HepG2 (cell line): ENCODE data around the gene CSNK2A1. TPM values are rescaled to one million over a fixed set of nuclear protein-coding genes. Genes with fewer than 3 reads are reported as not detected.

Source experiments
- CEBPG ChIP-seq: IDR thresholded peaks from 2 replicates; pipeline ENCODE4 v1.6.1; 2016
- CENPT ChIP-seq: sonication (generic); formaldehyde crosslinking; IDR thresholded peaks from 2 replicates; pipeline ENCODE4 v1.8.0; 2022; ENCODE audit warnings: low read depth, mild to moderate bottlenecking, moderate library complexity, missing genetic modification reagents
- FOXJ3 ChIP-seq: sonication (generic); formaldehyde crosslinking; IDR thresholded peaks from 2 replicates; pipeline ENCODE4 v1.4.0; 2020; ENCODE audit warnings: missing genetic modification reagents, mild to moderate bottlenecking, borderline replicate concordance
- HES4 ChIP-seq: sonication (generic); formaldehyde crosslinking; IDR thresholded peaks from 2 replicates; pipeline ENCODE4 v1.9.0; 2021; ENCODE audit warnings: mild to moderate bottlenecking, missing genetic modification reagents, borderline replicate concordance
- HOXD1 ChIP-seq: sonication (generic); formaldehyde crosslinking; IDR thresholded peaks from 2 replicates; pipeline ENCODE4 v1.5.0; 2020; ENCODE audit warnings: missing genetic modification reagents
- MIER3 ChIP-seq: IDR thresholded peaks from 2 replicates; pipeline ENCODE4 v1.6.1; 2016; ENCODE audit warnings: missing compliant biosample characterization, borderline replicate concordance
- MYNN ChIP-seq: sonication (generic); formaldehyde crosslinking; IDR thresholded peaks from 2 replicates; pipeline ENCODE4 v1.4.0; 2020; ENCODE audit warnings: mild to moderate bottlenecking, low read depth, missing genetic modification reagents
- REPIN1 ChIP-seq: sonication (generic); formaldehyde crosslinking; IDR thresholded peaks from 2 replicates; pipeline ENCODE4 v1.8.0; 2022; ENCODE audit warnings: missing genetic modification reagents, low read depth, mild to moderate bottlenecking, borderline replicate concordance
- RFX3 ChIP-seq: IDR thresholded peaks from 2 replicates; pipeline ENCODE4 v1.6.1; 2016; ENCODE audit warnings: missing biosample characterization, missing genetic modification reagents
- SIN3B ChIP-seq: fragments of 150-350 bp; IDR thresholded peaks from 2 replicates; pipeline ENCODE4 v1.6.1; 2014; ENCODE audit warnings: low read length
- SNAPC2 ChIP-seq: sonication (generic); formaldehyde crosslinking; IDR thresholded peaks from 2 replicates; pipeline ENCODE4 v1.8.1; 2022; ENCODE audit warnings: mild to moderate bottlenecking, missing genetic modification reagents
- SOX5 ChIP-seq: IDR thresholded peaks from 2 replicates; pipeline ENCODE4 v1.6.1; 2016; ENCODE audit warnings: borderline replicate concordance
- STAT5B ChIP-seq: sonication (generic); formaldehyde crosslinking; IDR thresholded peaks from 2 replicates; pipeline ENCODE4 v1.4.0; 2020; ENCODE audit warnings: missing genetic modification reagents
- ZFX ChIP-seq: sonication (generic); formaldehyde crosslinking; IDR thresholded peaks from 2 replicates; pipeline ENCODE4 v1.4.0; 2020; ENCODE audit warnings: mild to moderate bottlenecking, low read depth, missing genetic modification reagents, moderate library complexity
- ZNF24 ChIP-seq: fragments of 450-650 bp; IDR thresholded peaks from 2 replicates; pipeline ENCODE4 v1.6.1; 2017; ENCODE audit warnings: antibody characterized with exemption, mild to moderate bottlenecking
- ZNF264 ChIP-seq: sonication (generic); formaldehyde crosslinking; IDR thresholded peaks from 2 replicates; pipeline ENCODE4 v1.4.0; 2020; ENCODE audit warnings: missing genetic modification reagents
- ZNF326 ChIP-seq: sonication (generic); formaldehyde crosslinking; IDR thresholded peaks from 2 replicates; pipeline ENCODE4 v1.4.0; 2020; ENCODE audit warnings: missing genetic modification reagents, borderline replicate concordance
- ZNF331 ChIP-seq: sonication (generic); formaldehyde crosslinking; IDR thresholded peaks from 2 replicates; pipeline ENCODE4 v1.4.0; 2020; ENCODE audit warnings: missing genetic modification reagents
- ZNF737 ChIP-seq: sonication (generic); formaldehyde crosslinking; IDR thresholded peaks from 2 replicates; pipeline ENCODE4 v1.5.0; 2020; ENCODE audit warnings: missing genetic modification reagents, mild to moderate bottlenecking, borderline replicate concordance
- ZSCAN21 ChIP-seq: sonication (generic); formaldehyde crosslinking; IDR thresholded peaks from 2 replicates; pipeline ENCODE4 v1.8.0; 2022; ENCODE audit warnings: mild to moderate bottlenecking, missing genetic modification reagents, moderate library complexity, borderline replicate concordance
- polyA plus RNA-seq, 8 experiments: library from polyadenylated mRNA; depleted of rRNA in 3 of 8; stranded (reverse) in 7 of 8; unstranded in 1 of 8; fragments of >200 nt; fragmentation: Illumina TruSeq in 4 of 8; extraction: Trizol in 4 of 8; gene quantifications; 2 replicates each; pipeline versions ENCODE4 v1.2.1 to v1.2.3, GENCODE V29; 2011 to 2016; ENCODE audit warnings: low read depth in 4 of 8, missing spikeins in 1 of 8, mixed read lengths in 1 of 8; ENCODE audit not compliant: insufficient read depth in 1 of 8
- total RNA-seq, 5 experiments: library from RNA; depleted of rRNA; stranded (reverse); fragments of >200 nt; fragmentation: Illumina TruSeq; extraction: Trizol; gene quantifications; 2 replicates each; pipeline ENCODE4 v1.2.3, GENCODE V29; 2016; ENCODE audit warnings: low read depth in 1 of 5
- TF ChIP-seq, protein P1 (sequence below): sonication (generic); formaldehyde crosslinking; conservative IDR thresholded peaks from 2 replicates; pipeline ENCODE4 v1.8.0; 2022; ENCODE audit warnings: missing genetic modification reagents
- TF ChIP-seq, protein P2 (sequence below): sonication (generic); formaldehyde crosslinking; IDR thresholded peaks from 2 replicates; pipeline ENCODE4 v1.4.0; 2020; ENCODE audit warnings: mild to moderate bottlenecking, missing genetic modification reagents
- TF ChIP-seq, protein P3 (sequence below): sonication (generic); formaldehyde crosslinking; IDR thresholded peaks from 2 replicates; pipeline ENCODE4 v1.4.0; 2020; ENCODE audit warnings: missing genetic modification reagents
- TF ChIP-seq, protein P4 (sequence below): sonication (generic); formaldehyde crosslinking; IDR thresholded peaks from 2 replicates; pipeline ENCODE4 v1.5.0; 2020; ENCODE audit warnings: mild to moderate bottlenecking, missing genetic modification reagents
- TF ChIP-seq, protein P5 (sequence below): sonication (generic); formaldehyde crosslinking; IDR thresholded peaks from 2 replicates; pipeline ENCODE4 v1.9.0; 2021; ENCODE audit warnings: missing genetic modification reagents, borderline replicate concordance

CSNK2A1 gene
- total and polyA plus RNA-seq, 2 of the 13 experiments (the other 11 are each of a cell fraction or from before 2014, with no cell fraction given): 153 to 231 TPM

DNA sequence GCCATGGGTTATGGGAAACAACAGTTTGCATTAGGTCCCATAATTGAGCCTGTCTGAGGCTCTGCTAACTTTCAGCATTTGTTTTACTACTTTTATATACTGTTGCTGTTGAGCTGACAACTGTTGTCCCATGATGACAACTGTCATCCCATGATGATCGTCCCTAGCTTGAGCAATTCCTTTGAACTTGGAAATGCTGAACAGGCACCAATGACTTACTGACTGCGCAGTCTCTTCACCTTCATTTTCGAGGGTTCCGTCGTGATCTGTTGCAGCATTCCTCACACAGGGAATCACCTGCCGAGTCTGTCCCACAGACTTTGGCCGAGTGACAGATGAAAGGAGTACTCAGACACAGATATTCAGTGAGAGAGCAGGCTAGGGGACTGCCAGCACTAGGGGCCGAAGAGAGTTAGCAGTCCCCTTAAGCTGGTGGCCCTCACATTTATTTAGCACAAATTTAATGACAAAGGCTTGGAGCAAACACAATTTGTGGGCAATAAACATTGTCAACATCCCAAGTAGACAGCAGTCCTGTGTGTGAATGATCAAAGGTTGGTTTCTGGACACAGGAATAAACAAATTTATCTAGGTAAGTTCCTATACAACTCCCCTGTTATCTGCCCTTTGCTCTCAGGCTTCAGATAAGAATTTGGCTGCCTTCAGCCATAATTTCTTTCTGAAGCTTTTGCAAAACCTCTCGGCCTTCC, 71.3 kb downstream of the CSNK2A1 start (continued):
- TF ChIP-seq, protein P1, sequence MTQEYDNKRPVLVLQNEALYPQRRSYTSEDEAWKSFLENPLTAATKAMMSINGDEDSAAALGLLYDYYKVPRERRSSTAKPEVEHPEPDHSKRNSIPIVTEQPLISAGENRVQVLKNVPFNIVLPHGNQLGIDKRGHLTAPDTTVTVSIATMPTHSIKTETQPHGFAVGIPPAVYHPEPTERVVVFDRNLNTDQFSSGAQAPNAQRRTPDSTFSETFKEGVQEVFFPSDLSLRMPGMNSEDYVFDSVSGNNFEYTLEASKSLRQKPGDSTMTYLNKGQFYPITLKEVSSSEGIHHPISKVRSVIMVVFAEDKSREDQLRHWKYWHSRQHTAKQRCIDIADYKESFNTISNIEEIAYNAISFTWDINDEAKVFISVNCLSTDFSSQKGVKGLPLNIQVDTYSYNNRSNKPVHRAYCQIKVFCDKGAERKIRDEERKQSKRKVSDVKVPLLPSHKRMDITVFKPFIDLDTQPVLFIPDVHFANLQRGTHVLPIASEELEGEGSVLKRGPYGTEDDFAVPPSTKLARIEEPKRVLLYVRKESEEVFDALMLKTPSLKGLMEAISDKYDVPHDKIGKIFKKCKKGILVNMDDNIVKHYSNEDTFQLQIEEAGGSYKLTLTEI (CRISPR knock-in tag): no peak
- no peak for TF ChIP-seq ZNF24
- TF ChIP-seq HES4: peak; percentile 24; the same call in 1 of the 2 replicates
- 0 out of 2 replicates have a peak, but pooled peaks have one; percentile 42 for TF ChIP-seq HOXD1 (CRISPR knock-in tag)
- TF ChIP-seq ZNF737 (CRISPR knock-in tag): peak; percentile 91; the same call in 1 of the 2 replicates
- peak; percentile 40; the same call in 1 of the 2 replicates for TF ChIP-seq REPIN1 (CRISPR knock-in tag)
- TF ChIP-seq, protein P2, sequence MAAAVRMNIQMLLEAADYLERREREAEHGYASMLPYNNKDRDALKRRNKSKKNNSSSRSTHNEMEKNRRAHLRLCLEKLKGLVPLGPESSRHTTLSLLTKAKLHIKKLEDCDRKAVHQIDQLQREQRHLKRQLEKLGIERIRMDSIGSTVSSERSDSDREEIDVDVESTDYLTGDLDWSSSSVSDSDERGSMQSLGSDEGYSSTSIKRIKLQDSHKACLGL (CRISPR knock-in tag): no peak
- TF ChIP-seq, protein P3, sequence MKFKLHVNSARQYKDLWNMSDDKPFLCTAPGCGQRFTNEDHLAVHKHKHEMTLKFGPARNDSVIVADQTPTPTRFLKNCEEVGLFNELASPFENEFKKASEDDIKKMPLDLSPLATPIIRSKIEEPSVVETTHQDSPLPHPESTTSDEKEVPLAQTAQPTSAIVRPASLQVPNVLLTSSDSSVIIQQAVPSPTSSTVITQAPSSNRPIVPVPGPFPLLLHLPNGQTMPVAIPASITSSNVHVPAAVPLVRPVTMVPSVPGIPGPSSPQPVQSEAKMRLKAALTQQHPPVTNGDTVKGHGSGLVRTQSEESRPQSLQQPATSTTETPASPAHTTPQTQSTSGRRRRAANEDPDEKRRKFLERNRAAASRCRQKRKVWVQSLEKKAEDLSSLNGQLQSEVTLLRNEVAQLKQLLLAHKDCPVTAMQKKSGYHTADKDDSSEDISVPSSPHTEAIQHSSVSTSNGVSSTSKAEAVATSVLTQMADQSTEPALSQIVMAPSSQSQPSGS (CRISPR knock-in tag): no peak
- TF ChIP-seq SNAPC2: no peak
- TF ChIP-seq RFX3: no peak
- TF ChIP-seq ZSCAN21 (CRISPR knock-in tag): no peak
- no peak for TF ChIP-seq ZFX (CRISPR knock-in tag)
- TF ChIP-seq ZNF264 (CRISPR knock-in tag): peak; percentile 68; the same call in 1 of the 2 replicates
- TF ChIP-seq ZNF331 (CRISPR knock-in tag): peak; percentile 8; the same call in 1 of the 2 replicates
- TF ChIP-seq, protein P4, sequence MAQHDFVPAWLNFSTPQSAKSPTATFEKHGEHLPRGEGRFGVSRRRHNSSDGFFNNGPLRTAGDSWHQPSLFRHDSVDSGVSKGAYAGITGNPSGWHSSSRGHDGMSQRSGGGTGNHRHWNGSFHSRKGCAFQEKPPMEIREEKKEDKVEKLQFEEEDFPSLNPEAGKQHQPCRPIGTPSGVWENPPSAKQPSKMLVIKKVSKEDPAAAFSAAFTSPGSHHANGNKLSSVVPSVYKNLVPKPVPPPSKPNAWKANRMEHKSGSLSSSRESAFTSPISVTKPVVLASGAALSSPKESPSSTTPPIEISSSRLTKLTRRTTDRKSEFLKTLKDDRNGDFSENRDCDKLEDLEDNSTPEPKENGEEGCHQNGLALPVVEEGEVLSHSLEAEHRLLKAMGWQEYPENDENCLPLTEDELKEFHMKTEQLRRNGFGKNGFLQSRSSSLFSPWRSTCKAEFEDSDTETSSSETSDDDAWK (CRISPR knock-in tag): 0 out of 2 replicates have a peak, but pooled peaks have one; percentile 38
- TF ChIP-seq, protein P5, sequence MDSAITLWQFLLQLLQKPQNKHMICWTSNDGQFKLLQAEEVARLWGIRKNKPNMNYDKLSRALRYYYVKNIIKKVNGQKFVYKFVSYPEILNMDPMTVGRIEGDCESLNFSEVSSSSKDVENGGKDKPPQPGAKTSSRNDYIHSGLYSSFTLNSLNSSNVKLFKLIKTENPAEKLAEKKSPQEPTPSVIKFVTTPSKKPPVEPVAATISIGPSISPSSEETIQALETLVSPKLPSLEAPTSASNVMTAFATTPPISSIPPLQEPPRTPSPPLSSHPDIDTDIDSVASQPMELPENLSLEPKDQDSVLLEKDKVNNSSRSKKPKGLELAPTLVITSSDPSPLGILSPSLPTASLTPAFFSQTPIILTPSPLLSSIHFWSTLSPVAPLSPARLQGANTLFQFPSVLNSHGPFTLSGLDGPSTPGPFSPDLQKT: no peak
- no peak for TF ChIP-seq CENPT
- no peak for TF ChIP-seq SIN3B
- TF ChIP-seq MIER3 (CRISPR knock-in tag): no peak
- no peak for TF ChIP-seq ZNF326 (CRISPR knock-in tag)
- peak; percentile 78; the same call in 1 of the 2 replicates for TF ChIP-seq FOXJ3 (CRISPR knock-in tag)
- no peak for TF ChIP-seq MYNN (CRISPR knock-in tag)
- peak; percentile 37; the same call in 1 of the 2 replicates for TF ChIP-seq SOX5 (CRISPR knock-in tag)
- 0 out of 2 replicates have a peak, but pooled peaks have one; percentile 28 for TF ChIP-seq CEBPG
- TF ChIP-seq STAT5B (CRISPR knock-in tag): no peak
